Effector CD4-positive, alpha-beta T cell (primary cell): Measurements from ENCODE around the gene HAGH.
"Not testable (repeated sequence)": the region's sequence is repeated elsewhere in the genome, so short reads cannot be mapped to it uniquely, and the experiment has no call there.

ENCODE experiments used
- DNase-seq: peaks from one replicate; pipeline ENCODE4 v3.0.0-alpha.2; 2020
- total RNA-seq: gene quantifications from one replicate; lab custom pipeline; 2026; lab: John Stamatoyannopoulos, UW

Gene HAGH
- 34.5 reads per million, percentile 59 among the genes with 10 or more reads in this experiment for total RNA-seq

DNA sequence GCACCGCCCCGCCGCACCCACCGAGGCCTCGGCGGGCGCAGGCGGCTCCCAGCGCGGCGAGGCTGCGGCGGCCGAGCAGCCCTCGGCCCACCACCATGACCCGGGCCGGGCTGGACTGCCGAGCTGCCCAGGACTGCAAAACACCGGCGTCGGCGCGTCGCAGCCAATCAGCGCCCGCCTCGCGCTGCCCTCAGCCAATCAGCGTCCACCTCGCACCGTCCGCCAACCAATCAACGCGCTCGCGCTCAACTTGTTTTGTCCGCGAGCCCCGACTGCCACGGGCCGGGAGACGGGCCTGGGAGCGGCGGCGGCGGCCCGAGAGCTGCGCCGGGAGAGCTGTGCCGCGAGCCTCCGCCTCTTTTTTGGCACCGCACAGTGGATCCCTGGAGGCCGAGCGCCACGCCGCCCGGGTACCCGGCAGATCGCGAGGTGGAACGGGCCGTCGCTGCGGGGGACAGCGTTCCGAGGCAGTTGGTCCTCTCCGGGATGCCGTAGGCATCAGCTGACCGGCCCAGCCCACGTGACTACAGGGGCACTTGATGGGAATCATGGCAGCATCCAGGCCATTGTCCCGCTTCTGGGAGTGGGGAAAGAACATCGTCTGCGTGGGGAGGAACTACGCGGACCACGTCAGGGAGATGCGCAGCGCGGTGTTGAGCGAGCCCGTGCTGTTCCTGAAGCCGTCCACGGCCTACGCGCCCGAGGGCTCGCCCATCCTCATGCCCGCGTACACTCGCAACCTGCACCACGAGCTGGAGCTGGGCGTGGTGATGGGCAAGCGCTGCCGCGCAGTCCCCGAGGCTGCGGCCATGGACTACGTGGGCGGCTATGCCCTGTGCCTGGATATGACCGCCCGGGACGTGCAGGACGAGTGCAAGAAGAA, at the start of gene HAGH, which contains the start of gene FAHD1:
TSS of gene HAGH (minus strand) at position 135 of the 883 bp plus-strand sequence. CDS start at position 97, 38 bp downstream.
TSS of gene FAHD1 (plus strand) at position 516 of the 883 bp plus-strand sequence. CDS start at position 549, 33 bp downstream.
- DNase-seq = peak; percentile 86

DNA sequence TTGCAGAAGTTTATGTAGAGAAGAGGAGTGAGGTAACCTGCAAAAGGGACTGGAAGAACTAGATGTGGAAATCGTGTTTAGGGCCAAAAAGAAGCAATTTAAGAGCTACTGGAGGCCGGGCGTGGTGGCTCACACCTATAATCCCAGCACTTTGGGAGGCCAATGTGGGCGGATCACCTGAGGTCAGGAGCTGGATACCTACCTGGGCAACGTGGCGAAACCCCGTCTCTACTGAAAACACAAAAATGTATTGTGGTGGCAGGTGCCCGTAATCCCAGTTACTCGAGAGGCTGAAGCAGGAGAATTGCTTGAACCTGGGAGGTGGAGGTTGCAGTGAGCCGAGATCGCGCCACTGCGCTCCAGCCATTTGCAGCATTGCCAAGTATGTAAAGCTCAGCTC, 49.4 kb upstream of the HAGH start:
- DNase-seq = not testable (repeated sequence)

DNA sequence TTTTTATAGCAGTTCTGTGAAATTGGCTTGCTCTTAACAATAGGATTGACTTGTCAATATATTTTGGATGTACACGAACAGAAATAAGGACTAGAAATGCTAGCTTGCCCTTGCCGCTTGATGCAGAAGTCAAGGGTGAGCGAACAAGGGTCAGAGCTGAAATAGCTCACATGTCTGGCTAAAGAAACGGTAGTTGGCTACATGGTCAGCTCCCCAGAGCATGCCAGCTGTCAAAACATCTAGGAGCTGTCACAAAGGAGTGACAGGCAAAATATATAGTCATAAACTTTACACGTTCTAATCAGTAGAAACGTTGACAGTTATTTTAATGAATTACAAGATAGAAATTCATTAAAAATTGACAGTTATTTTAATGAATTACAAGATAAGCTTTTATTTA, 48.2 kb upstream of the HAGH start:
- DNase-seq = no peak

DNA sequence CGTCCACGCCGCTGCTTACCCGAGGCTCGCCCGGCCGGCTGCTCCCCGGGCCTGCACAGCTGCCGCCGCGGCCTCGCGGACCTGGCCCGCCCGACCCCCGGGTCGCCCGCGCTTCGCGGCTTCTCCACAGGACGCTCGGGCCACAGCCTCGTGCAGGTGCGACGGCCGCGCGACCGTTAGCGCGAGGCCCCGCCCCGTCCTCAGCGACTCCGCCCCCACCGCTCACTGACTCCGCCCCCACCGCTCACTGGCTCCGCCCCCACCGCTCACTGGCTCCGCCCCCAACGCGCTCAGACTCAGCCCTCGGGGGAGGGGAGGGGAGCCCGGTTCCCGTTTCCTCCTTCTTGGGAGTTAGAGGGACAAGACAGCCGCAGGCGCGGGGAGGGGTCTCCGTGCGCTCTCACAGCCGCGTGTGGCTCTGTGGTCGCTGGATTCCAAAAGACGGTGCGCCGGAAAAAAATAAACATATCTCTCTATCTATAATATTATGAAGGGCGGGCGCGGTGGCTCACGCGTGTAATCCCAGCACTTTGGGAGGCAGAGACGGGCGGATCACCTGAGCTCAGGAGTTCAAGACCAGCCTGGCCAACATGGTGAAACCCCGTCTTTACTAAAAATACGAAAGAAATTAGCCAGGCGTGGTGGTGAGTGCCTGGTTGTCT, 45.5 kb upstream of the HAGH start, which contains the start of gene MEIOB:
TSS of gene MEIOB (minus strand) at position 191 of the 662 bp plus-strand sequence. CDS start 3,989 bp downstream, outside the sequence.
- DNase-seq = no peak

DNA sequence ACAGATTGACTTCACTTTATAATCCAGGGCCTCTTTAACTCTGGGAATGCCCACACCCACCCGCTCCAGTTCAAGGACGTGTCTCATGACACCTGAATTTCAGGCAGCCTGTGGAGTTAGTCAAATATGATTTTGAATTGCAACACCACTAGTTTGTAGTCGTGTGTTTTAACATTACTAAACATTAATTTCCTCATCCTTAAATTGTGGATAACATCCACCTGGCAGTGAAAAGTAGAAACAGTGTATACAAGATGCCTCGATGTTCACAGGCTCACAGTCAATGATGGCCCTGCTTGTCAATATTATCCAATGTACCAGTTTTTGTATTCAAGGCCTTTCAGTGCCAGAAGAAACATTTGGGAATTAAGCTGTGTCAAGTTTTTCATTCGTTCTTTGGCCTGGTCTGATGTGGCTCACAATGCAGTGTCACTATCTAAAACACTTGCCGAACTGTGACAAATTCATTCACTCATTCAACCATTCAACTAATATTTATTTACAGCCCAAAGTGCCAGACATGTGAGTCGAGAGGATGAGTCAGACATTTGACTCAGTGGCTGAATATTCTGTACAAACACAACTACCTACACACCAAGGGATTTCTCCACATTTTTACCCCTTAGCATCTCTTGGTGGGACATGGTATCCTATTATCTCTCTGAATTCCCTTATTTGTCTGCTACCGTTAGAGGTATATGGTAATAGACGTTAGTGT, 43.9 kb upstream of the HAGH start:
- no peak for DNase-seq

DNA sequence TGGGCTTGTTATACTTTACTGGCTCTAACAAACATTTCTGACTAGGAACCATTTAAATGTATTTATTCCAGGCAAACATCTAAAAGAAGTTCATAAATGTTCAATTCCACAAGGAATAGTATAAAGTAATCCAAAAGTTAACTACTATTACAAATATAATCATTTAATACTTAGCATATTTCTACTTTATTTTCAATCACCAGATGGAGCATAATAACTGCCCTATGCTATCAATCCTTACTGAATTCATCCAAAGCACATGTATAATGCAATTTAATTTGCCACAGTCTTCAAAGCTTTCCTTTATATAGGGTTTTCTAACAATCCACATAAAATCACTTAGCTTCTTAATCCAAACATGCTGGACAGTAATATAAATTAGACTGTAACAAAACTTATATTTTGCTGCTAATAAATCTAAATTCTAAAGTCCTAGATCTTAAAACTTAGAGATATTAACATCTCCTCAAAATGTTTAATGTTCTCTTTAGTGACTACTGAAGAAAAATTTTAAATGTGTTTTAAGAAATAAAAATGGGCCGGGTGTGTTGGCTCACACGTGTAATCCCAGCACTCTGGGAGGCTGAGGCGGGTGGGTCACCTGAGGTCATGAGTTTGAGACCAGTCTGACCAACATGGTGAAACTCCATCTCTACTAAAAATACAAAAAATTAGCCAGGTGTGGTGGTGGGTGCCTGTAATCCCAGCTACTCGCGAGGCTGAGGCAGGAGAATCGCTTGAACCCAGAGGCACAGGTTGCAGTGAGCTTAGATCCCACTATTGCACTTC, 39.5 kb upstream of the HAGH start:
- DNase-seq = no peak

DNA sequence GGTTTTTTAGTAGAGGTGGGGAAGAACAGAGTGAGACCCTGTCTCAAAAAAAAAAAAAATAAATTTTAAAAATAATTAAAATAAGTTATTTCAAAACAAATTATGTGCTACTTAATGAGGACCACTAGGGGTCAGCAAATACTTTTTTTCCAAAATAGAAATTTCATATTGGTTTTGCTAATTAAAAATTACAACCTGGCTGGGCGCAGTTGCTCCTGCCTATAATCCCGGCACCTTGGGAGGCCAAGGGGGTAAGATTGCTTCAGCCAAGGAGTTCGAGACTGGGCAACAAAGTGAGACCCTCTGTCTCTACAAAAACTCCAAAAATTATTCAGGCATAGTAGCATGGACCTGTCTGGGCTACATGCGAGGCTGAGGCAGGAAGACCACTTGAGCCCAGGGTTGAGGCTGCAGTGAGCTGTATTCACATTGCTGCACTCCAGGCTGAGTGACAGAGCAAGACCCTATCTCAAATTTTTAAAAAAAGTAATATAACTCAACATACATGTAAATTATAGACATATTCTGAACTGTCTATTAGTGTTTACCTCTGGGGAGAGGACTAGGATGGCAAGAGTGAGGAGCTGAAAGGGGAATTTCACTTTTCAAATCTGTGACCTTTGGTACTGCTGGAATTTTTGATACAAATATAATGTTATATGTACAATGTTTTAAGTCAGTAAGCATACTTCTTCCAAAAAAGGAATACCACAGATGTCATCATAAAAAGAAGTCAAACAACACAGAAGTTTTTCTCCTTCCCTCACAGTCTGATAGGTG, 37.2 kb upstream of the HAGH start:
- no peak for DNase-seq

DNA sequence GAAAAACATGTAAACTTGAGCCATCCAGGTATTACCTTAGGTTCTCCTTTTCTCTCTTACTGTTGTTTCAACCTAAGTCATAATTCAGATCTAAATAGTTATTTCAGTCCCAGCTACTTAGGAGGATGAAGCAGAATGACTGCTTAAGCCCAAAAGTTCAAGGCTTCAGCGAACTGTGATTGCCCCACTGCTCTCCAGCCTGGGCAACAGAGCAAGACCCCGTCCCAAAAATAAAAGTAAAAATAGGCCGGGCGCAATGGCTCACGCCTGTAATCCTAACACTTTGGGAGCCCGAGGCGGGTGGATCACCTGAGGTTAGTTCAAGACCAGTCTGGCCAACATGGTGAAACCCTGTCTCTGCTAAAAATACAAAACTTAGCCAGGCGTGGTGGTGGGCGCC, 35.8 kb upstream of the HAGH start:
- DNase-seq = no peak

DNA sequence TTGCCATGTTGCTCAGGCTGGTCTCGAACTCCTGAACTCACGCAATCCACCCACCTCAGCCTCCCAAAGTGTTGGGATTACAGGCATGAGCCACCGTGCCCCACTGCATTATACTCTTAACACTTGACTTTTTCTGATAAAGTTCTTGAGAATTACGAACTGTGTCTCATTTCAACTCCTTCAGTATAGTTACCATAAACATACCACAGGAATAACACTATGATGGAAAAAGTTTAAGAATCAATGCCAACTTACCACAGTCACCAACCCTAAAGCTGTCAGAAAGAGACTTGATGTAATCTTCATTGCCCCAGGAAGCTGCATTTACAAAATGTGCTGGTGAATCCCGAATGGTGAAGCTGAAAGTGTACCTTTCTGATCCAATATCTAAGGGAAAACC, 35.1 kb upstream of the HAGH start:
- DNase-seq = no peak

DNA sequence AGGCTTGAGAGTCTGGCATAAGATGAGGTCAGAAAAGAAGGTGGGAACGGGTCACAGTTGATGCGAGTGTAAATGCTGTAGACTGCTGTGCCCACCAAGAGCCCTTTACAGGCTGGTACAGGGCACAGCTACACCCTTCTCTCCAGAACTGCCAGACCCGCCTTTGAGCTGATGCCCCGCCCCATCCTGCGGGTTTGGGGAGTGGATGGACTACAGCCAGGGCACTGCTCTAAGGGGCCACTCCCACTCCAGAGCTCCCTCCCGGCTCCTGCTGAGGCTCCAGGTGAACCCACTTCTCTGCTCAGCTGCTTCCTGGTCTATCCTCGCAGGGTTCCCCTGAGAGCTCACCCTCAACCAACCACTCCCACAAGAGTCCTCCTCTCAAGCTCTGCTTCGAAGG, 33.0 kb upstream of the HAGH start:
- DNase-seq = no peak

DNA sequence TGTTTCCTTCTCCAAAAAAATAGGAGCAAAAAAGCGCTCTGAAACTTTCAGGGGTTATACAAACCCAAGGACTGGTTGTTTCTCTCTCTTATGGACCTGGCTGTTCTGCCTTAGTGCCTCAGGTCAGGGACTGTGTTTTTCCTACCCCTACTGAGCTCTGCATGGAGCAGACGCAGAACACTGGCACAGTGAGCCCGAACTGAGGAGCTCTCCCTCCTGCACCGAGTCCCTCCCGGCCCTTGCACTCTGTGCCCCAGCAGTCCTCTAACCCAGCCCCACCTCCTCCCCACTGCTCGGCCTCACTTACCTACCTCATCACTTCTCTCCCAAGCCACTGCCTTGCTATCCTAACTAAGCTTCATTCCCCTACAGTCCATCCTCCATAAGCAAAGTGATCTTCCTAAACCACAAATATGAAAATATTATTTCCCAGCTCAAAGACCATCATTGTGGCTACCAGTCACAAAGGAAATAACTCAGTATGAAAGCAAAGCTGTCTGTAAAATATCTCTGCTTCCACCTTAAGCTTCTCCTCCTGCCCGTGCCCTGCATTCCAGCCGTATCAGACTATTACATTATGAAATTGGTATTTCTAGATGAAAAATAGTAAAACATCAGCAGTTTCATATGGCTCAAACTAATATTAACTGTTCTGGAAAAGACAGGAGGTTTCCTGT, 31.7 kb upstream of the HAGH start:
- DNase-seq = no peak

DNA sequence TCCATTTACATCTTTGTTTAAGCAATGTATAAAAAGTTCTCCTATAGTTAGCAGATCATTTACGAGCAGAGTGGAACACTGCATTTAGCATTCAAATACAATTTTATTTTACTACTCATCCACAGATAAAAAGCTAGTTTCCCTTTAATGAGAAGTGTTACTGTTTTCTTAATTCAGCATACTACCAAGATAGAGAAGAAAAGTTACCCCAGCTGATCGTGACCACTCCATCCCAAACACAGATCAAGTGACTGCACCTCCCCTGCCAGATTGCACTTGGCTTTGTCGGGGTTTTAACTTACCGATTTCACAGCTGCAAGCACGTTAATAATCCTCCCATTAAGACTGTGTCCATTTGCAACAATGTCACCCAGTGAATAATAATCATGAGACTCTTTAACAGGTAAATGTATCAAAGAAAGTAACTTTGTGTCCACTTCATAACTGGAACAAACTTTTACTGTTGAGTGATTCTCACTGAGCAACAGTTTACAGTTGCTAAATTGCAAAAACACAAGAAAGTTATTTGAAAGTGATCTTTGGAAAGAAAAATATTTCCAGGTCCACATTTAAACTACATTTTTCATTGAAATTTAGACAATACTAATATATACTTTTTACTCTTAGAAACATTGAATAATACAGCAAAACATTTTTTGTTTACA, 30.9 kb upstream of the HAGH start:
- DNase-seq = no peak

DNA sequence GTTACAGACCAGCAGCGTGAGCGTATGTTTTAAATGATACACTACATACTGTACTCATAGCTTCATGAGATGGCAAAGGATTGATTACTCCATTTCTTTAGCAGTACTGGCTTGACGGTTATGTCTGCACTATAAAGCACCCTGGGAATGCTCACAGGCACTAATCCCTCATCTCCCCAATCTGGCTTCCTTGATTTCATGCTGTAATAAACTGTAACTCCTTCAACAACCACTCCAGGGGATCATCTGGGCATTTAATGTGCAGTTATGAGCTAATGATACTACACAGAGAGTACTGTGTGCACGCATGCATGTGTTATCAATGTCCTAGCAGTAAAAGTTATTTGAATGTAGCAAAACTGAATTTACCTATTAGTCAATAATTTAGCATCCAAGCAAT, 25.2 kb upstream of the HAGH start:
- DNase-seq = no peak

DNA sequence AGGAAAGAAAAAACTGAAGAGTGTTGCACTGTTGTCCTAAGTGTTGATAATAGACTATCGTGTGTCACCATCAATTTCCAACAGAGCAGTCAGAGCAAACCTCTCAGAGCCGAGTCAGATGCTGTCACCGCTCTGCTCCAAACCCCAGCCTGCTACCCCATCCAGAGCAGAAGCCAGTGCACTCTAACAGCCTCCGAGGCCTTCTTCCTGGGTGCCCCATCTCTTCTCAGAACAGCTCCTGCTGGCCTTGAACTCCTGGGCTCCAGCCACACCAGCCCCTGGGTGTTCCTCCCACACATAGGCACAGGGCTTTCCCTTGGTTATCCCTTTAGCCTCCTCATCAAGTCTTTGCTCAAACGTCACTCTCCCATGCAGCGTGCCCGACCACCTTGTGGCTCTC, 24.4 kb upstream of the HAGH start:
- DNase-seq = no peak

DNA sequence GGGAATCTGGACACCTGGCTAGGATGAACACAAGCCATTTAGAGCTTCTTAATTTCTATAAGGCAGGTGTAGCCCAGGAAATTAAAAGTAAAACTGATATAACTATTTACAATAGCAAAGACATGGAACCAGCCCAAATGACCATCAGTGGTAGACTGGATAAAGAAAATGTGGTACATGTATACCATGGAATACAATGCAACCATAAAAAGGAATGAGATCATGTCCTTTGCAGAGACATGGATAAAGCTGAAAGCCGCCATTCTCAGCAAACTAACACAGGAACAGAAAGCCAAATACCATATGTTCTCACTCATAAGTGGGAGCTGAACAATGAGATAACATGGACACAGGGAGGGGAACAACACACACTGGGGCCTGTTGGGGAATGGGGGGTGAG, 19.8 kb upstream of the HAGH start:
- no peak for DNase-seq

DNA sequence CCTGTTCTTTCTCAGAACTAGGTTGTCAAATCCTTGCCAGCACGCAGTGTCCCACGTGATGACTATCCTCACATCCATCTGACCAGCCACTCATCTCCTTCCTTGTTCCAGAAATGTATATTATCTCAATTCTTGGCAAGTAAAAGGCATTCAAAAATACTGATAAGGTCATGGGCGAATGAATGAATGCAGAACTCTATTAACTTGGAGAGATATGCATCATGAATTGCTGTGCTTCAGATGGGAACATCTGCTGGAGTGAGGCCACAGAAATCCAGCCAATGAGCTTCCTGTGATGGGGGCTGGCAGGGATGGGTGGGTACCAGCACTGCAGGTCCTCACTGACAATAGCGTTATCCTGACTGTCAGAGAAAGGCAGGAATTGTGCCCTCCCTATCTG, 19.4 kb upstream of the HAGH start:
- no peak for DNase-seq

DNA sequence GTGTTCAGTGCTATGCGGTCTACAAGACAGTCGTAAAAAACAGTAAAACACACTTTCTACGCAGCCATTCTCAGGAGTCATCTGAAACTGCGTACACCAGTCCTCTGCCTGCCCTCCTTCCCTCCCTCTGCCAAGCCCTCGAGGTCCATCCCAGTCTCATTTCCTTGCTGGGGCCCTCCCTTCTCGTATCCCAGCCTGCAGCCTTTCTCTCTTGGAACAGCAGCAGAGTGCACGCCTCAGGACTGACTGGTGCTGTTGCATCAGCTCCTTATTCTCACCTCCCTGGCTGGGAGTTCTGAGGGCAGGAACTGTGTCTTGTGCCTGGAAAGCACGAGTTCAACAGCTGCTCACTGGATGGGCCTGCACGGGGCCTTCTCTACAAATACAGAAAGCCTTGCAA, 12.9 kb upstream of the HAGH start:
- DNase-seq = no peak

DNA sequence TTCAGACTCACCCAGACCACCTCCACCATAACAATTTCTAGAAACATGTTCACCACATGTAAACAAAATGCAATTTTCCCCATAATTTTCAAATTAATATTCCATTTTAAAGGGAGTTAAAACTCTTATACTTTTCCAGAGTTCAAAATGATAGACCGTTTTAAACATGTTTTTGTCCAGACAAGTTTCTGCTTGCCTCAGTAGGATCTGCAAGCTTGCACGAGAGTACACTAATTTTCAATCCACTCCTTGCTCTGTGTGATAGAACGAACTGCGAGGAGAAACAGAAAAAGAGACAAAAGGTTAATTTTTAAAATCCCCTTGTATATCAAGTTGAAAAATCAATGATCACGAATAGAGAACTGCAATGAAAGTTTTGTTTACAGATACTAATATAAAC, 7.5 kb upstream of the HAGH start:
- no peak for DNase-seq

DNA sequence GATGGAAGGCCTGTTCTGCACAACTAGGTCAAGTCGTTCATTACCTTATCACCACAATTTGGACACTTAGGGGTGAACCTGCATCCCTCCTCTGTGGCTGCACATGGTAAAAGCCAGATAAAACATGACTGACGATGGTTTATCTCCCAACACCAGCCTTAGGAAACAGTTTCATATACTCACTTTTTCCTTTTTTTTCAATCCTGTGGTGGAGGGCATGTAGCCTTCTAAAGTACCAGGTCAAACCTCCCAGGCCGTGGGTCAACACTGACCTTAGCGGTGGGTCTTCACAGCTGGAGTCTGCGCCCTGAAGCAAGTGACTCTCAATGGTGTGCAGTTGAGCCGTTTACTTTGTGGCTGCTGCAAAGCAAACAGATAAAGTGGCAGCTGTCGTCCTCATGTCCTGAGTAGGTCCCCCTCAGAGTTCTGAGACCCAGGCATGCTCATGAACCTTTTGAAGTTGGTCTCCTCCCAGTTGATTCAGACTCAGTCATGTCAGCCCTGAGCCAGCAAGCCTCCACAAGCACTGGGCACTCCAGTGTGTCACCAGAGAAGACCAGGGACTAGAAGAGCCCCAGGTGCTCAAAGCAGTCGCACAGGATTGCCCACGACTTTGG, 6.3 kb upstream of the HAGH start:
- DNase-seq = no peak
